Right lobe of liver (tissue), 4 donors: Measurements from ENCODE around the gene CDK14.

Experiments used
- POLR2A ChIP-seq: fragments of 450-650 bp; IDR thresholded peaks from one replicate; pipeline ENCODE4 v1.6.1; 2017; ENCODE audit warnings: antibody characterized with exemption, mild to moderate bottlenecking
- TF ChIP-seq, protein P1 (sequence below), 4 donors: fragments of 200-600 bp in 3 of 4; fragments of 450-650 bp in 1 of 4; IDR thresholded peaks; one replicate each; pipeline versions ENCODE4 v1.5.1 to v1.8.0; 2016 to 2022; ENCODE audit warnings: antibody characterized with exemption in 4 of 4, mild to moderate bottlenecking in 2 of 4
- donor health status: DM: no; HTN: no; CAD: no.
- donor health status: DM: no; HTN: no; CAD: no.
- donor health status: DM: no; HTN: yes; CAD: no.

DNA sequence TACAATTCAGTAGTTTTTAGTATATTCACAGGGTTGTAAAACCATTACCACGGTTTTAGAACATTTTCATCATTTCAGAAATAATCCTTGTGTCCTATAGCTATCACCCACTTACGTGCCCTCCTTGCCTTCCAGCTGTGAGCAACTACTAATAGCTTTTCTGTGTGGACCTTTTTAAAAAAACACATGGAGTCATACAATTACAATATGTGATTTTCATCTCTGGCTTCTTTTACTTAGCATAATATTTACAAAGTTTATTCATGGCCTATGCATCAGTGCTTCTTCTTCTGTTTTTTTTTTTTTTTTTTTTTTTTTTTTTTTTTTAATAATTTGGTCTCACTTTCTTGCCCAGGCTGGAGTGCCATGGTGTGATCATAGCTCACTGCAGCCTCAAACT lies 76.1 kb downstream of the CDK14 start:
- TF ChIP-seq, protein P1, sequence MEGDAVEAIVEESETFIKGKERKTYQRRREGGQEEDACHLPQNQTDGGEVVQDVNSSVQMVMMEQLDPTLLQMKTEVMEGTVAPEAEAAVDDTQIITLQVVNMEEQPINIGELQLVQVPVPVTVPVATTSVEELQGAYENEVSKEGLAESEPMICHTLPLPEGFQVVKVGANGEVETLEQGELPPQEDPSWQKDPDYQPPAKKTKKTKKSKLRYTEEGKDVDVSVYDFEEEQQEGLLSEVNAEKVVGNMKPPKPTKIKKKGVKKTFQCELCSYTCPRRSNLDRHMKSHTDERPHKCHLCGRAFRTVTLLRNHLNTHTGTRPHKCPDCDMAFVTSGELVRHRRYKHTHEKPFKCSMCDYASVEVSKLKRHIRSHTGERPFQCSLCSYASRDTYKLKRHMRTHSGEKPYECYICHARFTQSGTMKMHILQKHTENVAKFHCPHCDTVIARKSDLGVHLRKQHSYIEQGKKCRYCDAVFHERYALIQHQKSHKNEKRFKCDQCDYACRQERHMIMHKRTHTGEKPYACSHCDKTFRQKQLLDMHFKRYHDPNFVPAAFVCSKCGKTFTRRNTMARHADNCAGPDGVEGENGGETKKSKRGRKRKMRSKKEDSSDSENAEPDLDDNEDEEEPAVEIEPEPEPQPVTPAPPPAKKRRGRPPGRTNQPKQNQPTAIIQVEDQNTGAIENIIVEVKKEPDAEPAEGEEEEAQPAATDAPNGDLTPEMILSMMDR (IDR thresholded peaks at IDR 0.05), result no peak
- no peak for TF ChIP-seq POLR2A
